ENCODE data around the gene C16orf95. TPM values are rescaled to one million over a fixed set of nuclear protein-coding genes. Genes with fewer than 3 reads are reported as not detected.
A peak's percentile ranks its signal among the peaks of the same experiment; 100 is the strongest.

C16orf95 gene
- polyA plus RNA-seq, 2 of the 4 experiments (the other 2 are of a cell fraction), result 3.5 to 6.3 TPM

DNA sequence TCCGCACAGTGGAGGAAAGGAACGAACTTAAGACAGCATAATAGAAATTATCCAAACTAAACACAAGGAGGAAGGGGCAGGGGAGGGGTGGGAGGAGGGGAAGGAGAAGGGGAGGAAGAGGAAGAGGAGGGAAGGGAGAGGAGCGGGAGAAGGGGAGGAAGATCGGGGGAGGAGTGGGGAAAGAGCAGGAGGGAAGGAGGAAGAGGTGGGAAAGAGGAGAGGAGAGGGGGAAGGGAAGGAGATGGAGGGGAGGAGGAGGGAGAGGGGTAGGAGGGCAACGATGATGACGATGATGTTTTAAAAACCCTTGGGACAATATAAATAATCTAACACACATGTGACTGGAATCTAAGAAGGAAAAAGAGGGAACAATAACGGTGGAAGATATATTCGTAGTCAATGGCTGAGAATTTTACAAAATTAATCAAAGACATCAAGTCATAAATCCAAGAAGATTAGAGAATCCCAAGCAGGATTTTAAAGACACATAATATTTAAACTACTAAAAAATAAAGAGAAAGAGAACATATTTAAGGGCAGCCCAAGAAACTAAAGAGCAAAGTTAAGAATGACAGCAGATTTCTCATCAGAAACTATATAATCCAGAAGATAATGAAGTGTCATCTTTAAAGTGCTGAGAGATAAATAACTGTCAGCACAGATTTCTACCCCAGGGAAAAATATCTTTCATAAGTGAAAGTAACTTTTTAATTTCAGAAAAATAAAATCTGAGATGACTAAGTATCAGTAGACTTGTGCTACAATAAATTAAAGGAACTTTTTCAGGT is 30.2 kb downstream of the C16orf95 start:
- 67% methylated on average over 7 of the region's 8 CpGs for WGBS (ENCODE audit: missing lambda C conversion rate)
- CTCF ChIA-PET, result interaction anchor here (0.8 to 3.6 kb wide), 5 partner anchors 9 to 723 kb away, joined by 3 to 21 read pairs (median 8); no protein-coding TSS in a partner anchor
- TF ChIP-seq HOXB5 (CRISPR knock-in tag; IDR thresholded peaks at IDR 0.05), result no peak
- no peak for TF ChIP-seq BCL3 (IDR thresholded peaks at IDR 0.05)
- TF ChIP-seq ZFP36 (IDR thresholded peaks at IDR 0.05; ENCODE audit: borderline replicate concordance, partially characterized antibody), result no peak
- TF ChIP-seq RAD21 (conservative IDR thresholded peaks at IDR 0.05 in 1 of 2, IDR thresholded peaks at IDR 0.05 in 1 of 2), result no peak
- no peak for TF ChIP-seq HOXB13 (CRISPR knock-in tag; IDR thresholded peaks at IDR 0.05; ENCODE audit: low read depth)
- FAIRE-seq, result no peak
- H3K27ac ChIP-seq, result no peak overlapping the region
- no peak for ATAC-seq
- DNase-seq (ENCODE audit: low read depth in 1 of 2, low spot score in 1 of 2), result no peak
- no peak overlapping the region for H3K4me2 ChIP-seq
- no peaks in the 10 kb centered on the region for H3K4me1 ChIP-seq
- H3K9me3 ChIP-seq, result peaks cover 22% of the 10 kb centered on the region; the same call in 2 of the 3 replicates
- POLR2A ChIA-PET, result no interaction called here
- H3K4me3 ChIP-seq, result no peak overlapping the region

GRCh38 chr16:87284183-87284582 is 33.0 kb downstream of the C16orf95 start:
- 0 out of 3 replicates have a peak, but pooled peaks cover under 1% of the 10 kb centered on the region for H3K4me1 ChIP-seq
- H3K4me2 ChIP-seq, result no peak overlapping the region
- CTCF ChIA-PET, result interaction anchor here (2.5 to 3.2 kb wide), 2 partner anchors 81 to 221 kb away, joined by 9 to 19 read pairs; no protein-coding TSS in a partner anchor
- no peak overlapping the region for H3K4me3 ChIP-seq
- TF ChIP-seq, protein P1, sequence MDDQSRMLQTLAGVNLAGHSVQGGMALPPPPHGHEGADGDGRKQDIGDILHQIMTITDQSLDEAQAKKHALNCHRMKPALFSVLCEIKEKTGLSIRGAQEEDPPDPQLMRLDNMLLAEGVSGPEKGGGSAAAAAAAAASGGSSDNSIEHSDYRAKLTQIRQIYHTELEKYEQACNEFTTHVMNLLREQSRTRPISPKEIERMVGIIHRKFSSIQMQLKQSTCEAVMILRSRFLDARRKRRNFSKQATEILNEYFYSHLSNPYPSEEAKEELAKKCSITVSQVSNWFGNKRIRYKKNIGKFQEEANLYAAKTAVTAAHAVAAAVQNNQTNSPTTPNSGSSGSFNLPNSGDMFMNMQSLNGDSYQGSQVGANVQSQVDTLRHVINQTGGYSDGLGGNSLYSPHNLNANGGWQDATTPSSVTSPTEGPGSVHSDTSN (IDR thresholded peaks at IDR 0.05), result no peak
- no peak for TF ChIP-seq HEYL (CRISPR knock-in tag; IDR thresholded peaks at IDR 0.05)
- TF ChIP-seq JUN (IDR thresholded peaks at IDR 0.05), result no peak
- no peak for TF ChIP-seq FOSL2 (IDR thresholded peaks at IDR 0.05)
- TF ChIP-seq FOSL2 (CRISPR knock-in tag; IDR thresholded peaks at IDR 0.05), result no peak
- no peak for TF ChIP-seq EHMT2 (IDR thresholded peaks at IDR 0.05; ENCODE audit: low read depth)
- no peak for TF ChIP-seq HOXB5 (CRISPR knock-in tag; IDR thresholded peaks at IDR 0.05)
- peaks cover 16% of the 10 kb centered on the region; the same call in 2 of the 3 replicates for H3K9me3 ChIP-seq
- H3K27ac ChIP-seq, result no peak overlapping the region
- POLR2A ChIA-PET, result no interaction called here
- no peak for ATAC-seq
- no peak for DNase-seq (ENCODE audit: low read depth in 1 of 2, low spot score in 1 of 2)
- WGBS (ENCODE audit: missing lambda C conversion rate), result 52% methylated on average over 2 of the region's 2 CpGs
- no peak for FAIRE-seq

DNA sequence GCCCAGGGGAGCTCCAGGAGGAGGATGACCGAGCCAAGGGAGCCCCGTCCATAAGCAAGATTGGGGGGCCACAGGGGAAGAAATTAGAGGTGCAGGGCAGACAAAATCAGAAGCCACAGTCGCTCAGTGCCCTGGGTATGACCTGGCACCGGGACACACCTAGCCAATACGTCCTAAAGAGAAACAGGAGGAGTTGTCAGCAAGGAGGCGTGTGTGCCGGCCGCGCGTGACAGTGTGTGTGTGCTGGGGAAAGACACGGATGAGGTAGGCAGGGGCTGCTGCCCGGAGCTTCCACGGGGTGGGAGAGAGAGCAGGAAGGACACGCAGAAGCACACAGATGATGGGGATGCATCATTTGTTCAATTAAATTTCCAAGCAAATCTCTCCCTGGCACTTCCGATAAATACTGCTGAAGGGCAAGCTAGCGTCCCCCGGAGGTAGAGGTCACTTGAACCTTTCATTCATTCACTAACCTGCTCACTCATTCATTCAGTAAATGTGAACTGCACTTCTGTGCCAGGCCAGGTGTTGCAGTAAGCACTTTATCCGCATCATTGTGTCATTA is 38.0 kb downstream of the C16orf95 start:
- H3K4me3 ChIP-seq, result no peak overlapping the region
- H3K9me3 ChIP-seq, result no peaks in the 10 kb centered on the region
- CTCF ChIA-PET, result interaction anchor here (0.6 to 5.6 kb wide), 58 partner anchors 10 to 761 kb away, joined by 3 to 80 read pairs (median 4); no protein-coding TSS in a partner anchor
- 43% methylated on average over 18 of the region's 18 CpGs for WGBS (ENCODE audit: missing lambda C conversion rate)
- no peak for DNase-seq (ENCODE audit: low read depth in 1 of 2, low spot score in 1 of 2)
- ATAC-seq, result peak; percentile 49 to 53; a peak in 4 of 6 replicates
- no peak for FAIRE-seq
- H3K4me1 ChIP-seq, result 0 out of 3 replicates have a peak, but pooled peaks cover 5% of the 10 kb centered on the region
- no peak overlapping the region for H3K27ac ChIP-seq
- H3K4me2 ChIP-seq, result peak overlapping the region; percentile 57
- POLR2A ChIA-PET, result no interaction called here
- no peak for TF ChIP-seq PHF8 (IDR thresholded peaks at IDR 0.05; ENCODE audit: borderline replicate concordance, low read depth)
- no peak for TF ChIP-seq ZC3H11A (IDR thresholded peaks at IDR 0.05)
- TF ChIP-seq JUN (IDR thresholded peaks at IDR 0.05), result no peak
- TF ChIP-seq CEBPB (IDR thresholded peaks at IDR 0.05), result no peak
- TF ChIP-seq, protein P2, sequence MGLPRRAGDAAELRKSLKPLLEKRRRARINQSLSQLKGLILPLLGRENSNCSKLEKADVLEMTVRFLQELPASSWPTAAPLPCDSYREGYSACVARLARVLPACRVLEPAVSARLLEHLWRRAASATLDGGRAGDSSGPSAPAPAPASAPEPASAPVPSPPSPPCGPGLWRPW (IDR thresholded peaks at IDR 0.05), result no peak
- TF ChIP-seq KDM5A (IDR thresholded peaks at IDR 0.05), result no peak
- TF ChIP-seq TFCP2L1 (CRISPR knock-in tag; IDR thresholded peaks at IDR 0.05), result no peak
- no peak for TF ChIP-seq FOXS1 (CRISPR knock-in tag; IDR thresholded peaks at IDR 0.05)
- TF ChIP-seq BCL3 (IDR thresholded peaks at IDR 0.05), result no peak
- no peak for TF ChIP-seq ESRRA (IDR thresholded peaks at IDR 0.05; ENCODE audit: borderline replicate concordance, low read length)
- TF ChIP-seq SMC3 (IDR thresholded peaks at IDR 0.05), result no peak
- no peak for TF ChIP-seq E2F6 (IDR thresholded peaks at IDR 0.05; ENCODE audit: borderline replicate concordance, low read depth)
- no peak for TF ChIP-seq ZNF302 (CRISPR knock-in tag; IDR thresholded peaks at IDR 0.05)
- no peak for TF ChIP-seq EP300 (IDR thresholded peaks at IDR 0.05)
- TF ChIP-seq, protein P3, sequence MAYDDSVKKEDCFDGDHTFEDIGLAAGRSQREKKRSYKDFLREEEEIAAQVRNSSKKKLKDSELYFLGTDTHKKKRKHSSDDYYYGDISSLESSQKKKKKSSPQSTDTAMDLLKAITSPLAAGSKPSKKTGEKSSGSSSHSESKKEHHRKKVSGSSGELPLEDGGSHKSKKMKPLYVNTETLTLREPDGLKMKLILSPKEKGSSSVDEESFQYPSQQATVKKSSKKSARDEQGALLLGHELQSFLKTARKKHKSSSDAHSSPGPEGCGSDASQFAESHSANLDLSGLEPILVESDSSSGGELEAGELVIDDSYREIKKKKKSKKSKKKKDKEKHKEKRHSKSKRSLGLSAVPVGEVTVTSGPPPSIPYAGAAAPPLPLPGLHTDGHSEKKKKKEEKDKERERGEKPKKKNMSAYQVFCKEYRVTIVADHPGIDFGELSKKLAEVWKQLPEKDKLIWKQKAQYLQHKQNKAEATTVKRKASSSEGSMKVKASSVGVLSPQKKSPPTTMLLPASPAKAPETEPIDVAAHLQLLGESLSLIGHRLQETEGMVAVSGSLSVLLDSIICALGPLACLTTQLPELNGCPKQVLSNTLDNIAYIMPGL (CRISPR knock-in tag; IDR thresholded peaks at IDR 0.05; ENCODE audit: borderline replicate concordance), result no peak
- TF ChIP-seq EHF (CRISPR knock-in tag; IDR thresholded peaks at IDR 0.05), result no peak
- TF ChIP-seq HDAC2 (IDR thresholded peaks at IDR 0.05), result no peak

Data from A549 (cell line).